Karpas-422 (cell line): Measurements from ENCODE around the gene OR2T1. TPM values are rescaled to one million over a fixed set of nuclear protein-coding genes. Genes with fewer than 3 reads are reported as not detected.

Experiments
- DNase-seq: peaks from one replicate; pipeline ENCODE4 v3.0.0-alpha.2; 2015
- H2AFZ ChIP-seq: fragments of 200-600 bp; sonication (generic); 2 replicates; pipeline ENCODE4 v1.6.1; 2014; ENCODE audit warnings: antibody characterized with exemption, low read length, mixed read lengths
- H3K27ac ChIP-seq: fragments of 200-600 bp; sonication (generic); 2 replicates; pipeline ENCODE4 v1.5.1; 2014; ENCODE audit warnings: mild to moderate bottlenecking, low read length, moderate library complexity
- H3K27me3 ChIP-seq: fragments of 200-600 bp; sonication (generic); 2 replicates; pipeline ENCODE4 v1.6.1; 2014; ENCODE audit warnings: low read length, mixed read lengths
- H3K36me3 ChIP-seq: fragments of 200-600 bp; sonication (generic); 2 replicates; pipeline ENCODE4 v1.6.1; 2014; ENCODE audit warnings: low read length, mixed read lengths; ENCODE audit not compliant: insufficient read depth
- H3K4me1 ChIP-seq: fragments of 200-600 bp; sonication (generic); 2 replicates; pipeline ENCODE4 v1.6.1; 2014; ENCODE audit warnings: mild to moderate bottlenecking, low read length, mixed read lengths
- H3K4me2 ChIP-seq: fragments of 200-600 bp; sonication (generic); 2 replicates; pipeline ENCODE4 v1.6.1; 2014; ENCODE audit warnings: low read length, low read depth, mild to moderate bottlenecking; ENCODE audit not compliant: poor library complexity, severe bottlenecking
- H3K4me3 ChIP-seq: fragments of 200-600 bp; sonication (generic); 2 replicates; pipeline ENCODE4 v1.5.1; 2014; ENCODE audit warnings: mild to moderate bottlenecking, antibody characterized with exemption, low read length, mixed read lengths
- H3K79me2 ChIP-seq: fragments of 200-600 bp; sonication (generic); 2 replicates; pipeline ENCODE4 v1.6.1; 2014; ENCODE audit warnings: mild to moderate bottlenecking, low read length, mixed read lengths
- H3K9ac ChIP-seq: fragments of 200-600 bp; sonication (generic); 2 replicates; pipeline ENCODE4 v1.6.0; 2014; ENCODE audit warnings: low read length
- H3K9me2 ChIP-seq: fragments of 200-600 bp; sonication (generic), shearing (Covaris generic); replicated peaks from 2 replicates; pipeline ENCODE4 v1.6.0; 2014; ENCODE audit warnings: mild to moderate bottlenecking, low read length, moderate library complexity; ENCODE audit not compliant: insufficient read depth
- H3K9me3 ChIP-seq: fragments of 300-700, 200-600 bp; sonication (generic); 2 replicates; pipeline ENCODE4 v1.6.1; 2014; ENCODE audit warnings: low read length, mixed read lengths
- H4K20me1 ChIP-seq: fragments of 200-600 bp; sonication (generic); 2 replicates; pipeline ENCODE4 v1.6.1; 2014; ENCODE audit warnings: mild to moderate bottlenecking, antibody characterized with exemption, low read length, low read depth; ENCODE audit not compliant: insufficient read depth
- total RNA-seq: library from RNA; depleted of rRNA; stranded (reverse); fragments of >200 nt; shearing (Covaris generic); gene quantifications from 2 replicates; pipeline ENCODE4 v1.2.3, GENCODE V29; 2014; ENCODE audit warnings: low replicate concordance

Gene OR2T1
- total RNA-seq, 1 experiment from 2014 or later = not detected

DNA sequence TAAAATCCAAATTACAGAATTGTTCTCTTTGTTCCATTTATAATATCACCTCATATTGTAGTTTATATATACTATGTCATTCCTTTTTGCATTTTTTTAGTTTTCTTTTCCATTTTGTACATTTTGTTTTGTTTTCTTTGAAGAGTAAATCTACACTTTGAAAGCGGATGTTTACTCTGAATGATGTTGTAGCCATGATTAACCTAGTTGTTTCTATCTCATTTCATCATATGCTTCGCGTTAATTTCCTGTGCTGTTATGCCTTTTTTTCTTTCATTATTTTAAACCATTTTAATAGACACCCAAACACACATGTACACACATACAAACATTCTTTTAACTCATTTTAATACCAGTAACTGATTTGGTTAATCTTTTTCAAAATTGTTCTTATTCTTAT, 22.0 kb upstream of the OR2T1 start:
- H3K9ac ChIP-seq = no peak overlapping the region
- DNase-seq = no peak

GRCh38 chr1:248388426-248388825, 14.4 kb upstream of the OR2T1 start:
- H3K9me2 ChIP-seq = no peaks in the 10 kb centered on the region
- no peaks in the 10 kb centered on the region for H3K9me3 ChIP-seq
- H3K36me3 ChIP-seq = no peaks in the 10 kb centered on the region
- H3K4me3 ChIP-seq = no peak overlapping the region
- H3K27ac ChIP-seq = no peak overlapping the region
- no peak overlapping the region for H2AFZ ChIP-seq
- H3K9ac ChIP-seq = no peak overlapping the region
- no peaks in the 10 kb centered on the region for H3K79me2 ChIP-seq
- no peaks in the 10 kb centered on the region for H4K20me1 ChIP-seq
- no peaks in the 10 kb centered on the region for H3K4me1 ChIP-seq
- DNase-seq = no peak
- no peak overlapping the region for H3K4me2 ChIP-seq
- no peaks in the 10 kb centered on the region for H3K27me3 ChIP-seq

More for the DNA sequence above, 22.0 kb upstream of the OR2T1 start:
- no peaks in the 10 kb centered on the region for H3K27me3 ChIP-seq
- H3K27ac ChIP-seq = no peak overlapping the region
- H2AFZ ChIP-seq = no peak overlapping the region
- H3K9me2 ChIP-seq = no peaks in the 10 kb centered on the region
- no peaks in the 10 kb centered on the region for H3K36me3 ChIP-seq
- no peaks in the 10 kb centered on the region for H4K20me1 ChIP-seq
- no peak overlapping the region for H3K4me3 ChIP-seq
- H3K4me1 ChIP-seq = no peaks in the 10 kb centered on the region
- no peaks in the 10 kb centered on the region for H3K79me2 ChIP-seq
- H3K4me2 ChIP-seq = no peak overlapping the region
- no peaks in the 10 kb centered on the region for H3K9me3 ChIP-seq

- no peak for DNase-seq
- Histone ChIP-seq H3K9me2 (no peaks in the 10 kb centered on the region), H3K27ac (no peak overlapping the region), H3K36me3 (no peaks in the 10 kb centered on the region), H3K4me2 (no peak overlapping the region), H3K9me3 (no peaks in the 10 kb centered on the region), H2AFZ (no peak overlapping the region), H4K20me1 (no peaks in the 10 kb centered on the region), H3K9ac (no peak overlapping the region), H3K27me3 (no peaks in the 10 kb centered on the region), H3K79me2 (no peaks in the 10 kb centered on the region), H3K4me1 (no peaks in the 10 kb centered on the region), H3K4me3 (no peak overlapping the region)
Observed at GRCh38 chr1:248393050-248393449, 9.8 kb upstream of the OR2T1 start.

DNA sequence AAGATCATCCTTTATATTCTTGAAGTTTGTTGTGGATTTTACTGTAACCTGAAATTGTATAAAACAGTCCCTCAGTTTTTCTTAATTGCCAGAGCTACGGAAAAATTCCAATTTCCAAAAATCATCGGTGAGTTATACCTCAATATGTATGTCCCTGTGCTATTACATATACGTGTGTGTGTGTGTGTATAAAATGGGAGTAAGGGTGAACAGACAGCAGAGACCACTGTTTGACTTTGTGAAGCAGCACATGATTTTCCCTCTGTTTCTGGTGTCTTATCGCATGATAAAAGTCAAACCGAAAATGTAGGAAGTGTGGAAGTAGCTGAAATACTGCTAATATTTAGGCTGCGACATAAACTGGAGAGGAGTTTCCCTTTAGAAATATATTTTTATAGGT, 1.2 kb downstream of the OR2T1 start:
- H4K20me1 ChIP-seq = no peaks in the 10 kb centered on the region
- H3K4me3 ChIP-seq = no peak overlapping the region
- no peak overlapping the region for H2AFZ ChIP-seq
- no peak overlapping the region for H3K4me2 ChIP-seq
- H3K79me2 ChIP-seq = no peaks in the 10 kb centered on the region
- no peak overlapping the region for H3K9ac ChIP-seq
- no peaks in the 10 kb centered on the region for H3K9me2 ChIP-seq
- no peak for DNase-seq
- no peaks in the 10 kb centered on the region for H3K4me1 ChIP-seq
- no peak overlapping the region for H3K27ac ChIP-seq
- H3K36me3 ChIP-seq = no peaks in the 10 kb centered on the region
- no peaks in the 10 kb centered on the region for H3K9me3 ChIP-seq
- no peaks in the 10 kb centered on the region for H3K27me3 ChIP-seq

DNA sequence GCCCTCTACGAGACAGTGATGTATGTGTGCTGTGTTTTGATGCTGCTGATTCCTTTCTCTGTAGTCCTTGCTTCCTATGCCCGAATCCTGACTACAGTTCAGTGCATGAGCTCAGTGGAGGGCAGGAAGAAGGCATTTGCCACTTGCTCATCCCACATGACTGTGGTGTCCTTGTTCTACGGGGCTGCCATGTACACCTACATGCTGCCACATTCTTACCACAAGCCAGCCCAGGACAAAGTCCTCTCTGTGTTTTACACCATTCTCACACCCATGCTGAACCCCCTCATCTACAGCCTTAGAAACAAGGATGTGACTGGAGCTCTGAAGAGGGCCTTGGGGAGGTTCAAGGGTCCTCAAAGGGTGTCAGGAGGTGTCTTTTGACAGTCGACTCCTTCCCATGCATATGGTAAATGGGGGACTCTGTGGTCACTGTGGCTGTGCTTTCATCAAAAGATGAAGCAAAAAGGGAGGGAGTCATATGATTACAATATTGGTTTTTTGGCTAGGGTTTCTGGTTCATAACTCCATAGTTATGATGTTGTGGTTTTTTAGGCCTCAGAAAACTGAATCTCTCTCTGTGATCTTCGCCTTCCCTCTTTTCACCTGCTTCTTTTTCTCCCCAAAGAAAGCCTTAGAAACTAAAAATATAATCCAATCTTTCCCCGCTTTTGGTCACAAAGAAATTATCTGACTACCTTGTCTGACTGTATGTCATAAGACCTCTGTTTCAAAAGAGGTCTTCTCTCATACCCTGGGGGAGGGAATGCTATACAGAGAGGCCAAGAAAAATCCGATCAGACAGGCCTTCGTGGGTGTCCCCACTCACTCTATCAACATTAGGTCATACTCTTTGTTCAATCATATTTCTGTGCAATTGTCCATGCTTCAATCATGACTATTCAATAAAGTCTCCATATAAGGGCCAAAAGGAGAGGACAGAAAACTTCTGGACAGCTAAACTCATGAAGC, 4.2 kb downstream of the OR2T1 start:
- Histone ChIP-seq H3K9ac (no peak overlapping the region), H3K27me3 (no peaks in the 10 kb centered on the region), H3K9me3 (no peaks in the 10 kb centered on the region), H3K4me2 (no peak overlapping the region), H3K36me3 (no peaks in the 10 kb centered on the region), H2AFZ (no peak overlapping the region), H3K27ac (no peak overlapping the region), H3K9me2 (no peaks in the 10 kb centered on the region), H3K79me2 (no peaks in the 10 kb centered on the region), H4K20me1 (no peaks in the 10 kb centered on the region), H3K4me1 (no peaks in the 10 kb centered on the region), H3K4me3 (no peak overlapping the region)
- DNase-seq = no peak

GRCh38 chr1:248416226-248416625, 13.4 kb downstream of the OR2T1 start:
- Histone ChIP-seq H3K9me3 (peaks cover 4% of the 10 kb centered on the region; the same call in 1 of the 2 replicates), H3K36me3 (no peaks in the 10 kb centered on the region), H3K27me3 (no peaks in the 10 kb centered on the region), H3K4me1 (no peaks in the 10 kb centered on the region; the same call in 1 of the 2 replicates), H4K20me1 (no peaks in the 10 kb centered on the region), H3K27ac (no peak overlapping the region), H3K9me2 (no peaks in the 10 kb centered on the region), H3K4me3 (no peak overlapping the region), H3K9ac (no peak overlapping the region), H3K4me2 (no peak overlapping the region), H3K79me2 (no peaks in the 10 kb centered on the region), H2AFZ (no peak overlapping the region)
- no peak for DNase-seq

- no peaks in the 10 kb centered on the region for H3K79me2 ChIP-seq
- H3K4me1 ChIP-seq = no peaks in the 10 kb centered on the region; the same call in 1 of the 2 replicates
- no peaks in the 10 kb centered on the region for H3K27me3 ChIP-seq
- H3K9ac ChIP-seq = no peak overlapping the region
- H2AFZ ChIP-seq = no peak overlapping the region
- H4K20me1 ChIP-seq = no peaks in the 10 kb centered on the region
- no peak for DNase-seq
- H3K9me2 ChIP-seq = no peaks in the 10 kb centered on the region
- H3K4me3 ChIP-seq = no peak overlapping the region
- H3K9me3 ChIP-seq = peaks cover 5% of the 10 kb centered on the region; the same call in 1 of the 2 replicates
- H3K27ac ChIP-seq = no peak overlapping the region
- no peaks in the 10 kb centered on the region for H3K36me3 ChIP-seq
- H3K4me2 ChIP-seq = no peak overlapping the region
Observed at GRCh38 chr1:248417854-248418253, 15.0 kb downstream of the OR2T1 start.

- no peak for DNase-seq
- Histone ChIP-seq H3K9ac (no peak overlapping the region), H3K4me2 (no peak overlapping the region), H2AFZ (no peak overlapping the region), H3K4me3 (no peak overlapping the region), H3K36me3 (no peaks in the 10 kb centered on the region), H3K27me3 (no peaks in the 10 kb centered on the region), H3K9me3 (peaks cover 5% of the 10 kb centered on the region; the same call in 1 of the 2 replicates), H3K4me1 (no peaks in the 10 kb centered on the region), H3K27ac (no peak overlapping the region), H4K20me1 (no peaks in the 10 kb centered on the region), H3K9me2 (no peaks in the 10 kb centered on the region), H3K79me2 (no peaks in the 10 kb centered on the region)
Observed at GRCh38 chr1:248421384-248421783, 18.5 kb downstream of the OR2T1 start.
